ENCODE measurements around the gene LRRC8A. TPM values are rescaled to one million over a fixed set of nuclear protein-coding genes. Genes with fewer than 3 reads are reported as not detected.

LRRC8A gene
- total and polyA plus RNA-seq, 2 experiments from 2014 or later = 37.3 to 80.5 TPM

GRCh38 chr9:128885376-128885775 is 3.4 kb downstream of the LRRC8A start (continued):
- no peak for TF ChIP-seq ZNF462 (CRISPR knock-in tag; IDR thresholded peaks at IDR 0.05)
- TF ChIP-seq ZNF331 (CRISPR knock-in tag; IDR thresholded peaks at IDR 0.05; ENCODE audit: low read depth) = no peak
- no peak for TF ChIP-seq NANOG (IDR thresholded peaks at IDR 0.05; ENCODE audit: borderline replicate concordance)
- no peak for TF ChIP-seq ZNF114 (CRISPR knock-in tag; IDR thresholded peaks at IDR 0.05)
- TF ChIP-seq CREB1 (CRISPR knock-in tag; IDR thresholded peaks at IDR 0.05; ENCODE audit: low read depth) = no peak
- TF ChIP-seq POLR2AphosphoS5 (IDR thresholded peaks at IDR 0.05; ENCODE audit: low read depth) = no peak
- TF ChIP-seq STAT1 (IDR thresholded peaks at IDR 0.05; ENCODE audit: unreplicated experiment) = no peak
- TF ChIP-seq REST (IDR thresholded peaks at IDR 0.05; ENCODE audit: unreplicated experiment) = no peak
- no peak for TF ChIP-seq EZH2phosphoT487 (IDR thresholded peaks at IDR 0.05; ENCODE audit: unreplicated experiment)
